ENCODE measurements around the gene DOCK10.
"Not testable (repeated sequence)": the region's sequence is repeated elsewhere in the genome, so short reads cannot be mapped to it uniquely, and the experiment has no call there.

Gene DOCK10

GRCh38 chr2:224941960-224942359 is 100.3 kb downstream of the DOCK10 start:
- no peak for DNase-seq

GRCh38 chr2:224940618-224941017 is 101.7 kb downstream of the DOCK10 start:
- no peak for DNase-seq

- DNase-seq: no peak
These were observed 103.6 kb downstream of the DOCK10 start for GRCh38 chr2:224938651-224939182.

- no peak for DNase-seq
These were observed 104.4 kb downstream of the DOCK10 start for GRCh38 chr2:224937887-224938286.

- DNase-seq: no peak
These were observed 107.6 kb downstream of the DOCK10 start for GRCh38 chr2:224934526-224935188.

- no peak for DNase-seq
These were observed 108.8 kb downstream of the DOCK10 start for GRCh38 chr2:224933431-224933830.

GRCh38 chr2:224932522-224932921 is 109.7 kb downstream of the DOCK10 start:
- peak; percentile 11 to 24 for DNase-seq

GRCh38 chr2:224931956-224932355 is 110.3 kb downstream of the DOCK10 start:
- DNase-seq: no peak

GRCh38 chr2:224930990-224931389 is 111.3 kb downstream of the DOCK10 start:
- DNase-seq: no peak

- peak; percentile 50 to 63 for DNase-seq
These were observed 112.1 kb downstream of the DOCK10 start for GRCh38 chr2:224930124-224930523.

GRCh38 chr2:224929512-224929911 is 112.8 kb downstream of the DOCK10 start:
- DNase-seq: no peak

- no peak for DNase-seq
These were observed 114.6 kb downstream of the DOCK10 start for GRCh38 chr2:224927646-224928173.

- DNase-seq: no peak
These were observed 115.3 kb downstream of the DOCK10 start for GRCh38 chr2:224927011-224927410.

- DNase-seq: no peak
These were observed 116.5 kb downstream of the DOCK10 start for GRCh38 chr2:224925810-224926100.

- DNase-seq: no peak
These were observed 117.0 kb downstream of the DOCK10 start for GRCh38 chr2:224925061-224925809.

GRCh38 chr2:224924631-224925030 is 117.6 kb downstream of the DOCK10 start:
- no peak for DNase-seq

GRCh38 chr2:224922142-224922727 is 120.0 kb downstream of the DOCK10 start:
- peak; percentile 67 to 76 for DNase-seq

- no peak for DNase-seq
These were observed 122.7 kb downstream of the DOCK10 start for GRCh38 chr2:224919472-224920110.

- no peak for DNase-seq
These were observed 123.4 kb downstream of the DOCK10 start for GRCh38 chr2:224918626-224919471.

- DNase-seq: not testable (repeated sequence)
These were observed 125.0 kb downstream of the DOCK10 start for GRCh38 chr2:224917246-224917645.

GRCh38 chr2:224915136-224915535 is 127.1 kb downstream of the DOCK10 start:
- no peak for DNase-seq

GRCh38 chr2:224910574-224910925 is 131.7 kb downstream of the DOCK10 start:
- DNase-seq: no peak

All from AML-193 (cell line).